ENCODE measurements around the gene GNAO1. TPM values are rescaled to one million over a fixed set of nuclear protein-coding genes. Genes with fewer than 3 reads are reported as not detected.

Gene GNAO1
- polyA plus RNA-seq, 4 donors, result 0.81 to 8.2 (median 3.2) TPM

DNA sequence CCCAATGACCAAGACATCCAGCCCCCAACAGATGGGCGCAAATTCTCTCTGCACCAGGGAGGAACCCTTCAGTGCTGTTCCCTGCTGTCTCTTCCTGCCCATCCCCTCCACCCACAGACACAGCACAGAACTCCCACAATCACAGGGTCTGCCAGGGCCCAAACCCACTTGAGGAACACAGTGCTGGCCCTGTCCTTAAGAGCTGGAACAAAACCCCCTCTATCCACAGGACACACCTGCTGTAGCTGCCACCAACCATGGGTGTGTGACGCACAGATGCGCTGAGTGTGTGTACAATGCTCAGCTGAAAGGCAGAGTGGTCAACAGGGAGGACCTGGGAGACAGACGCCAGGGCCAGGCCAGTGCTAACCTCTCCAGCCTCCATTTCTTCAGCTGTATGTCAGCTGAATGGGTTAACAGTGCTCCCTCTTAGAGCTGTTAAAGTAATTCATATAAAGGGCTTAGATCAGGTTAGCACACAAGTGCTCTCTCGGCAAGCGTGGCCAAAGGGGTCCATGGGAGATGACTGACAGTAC, 172.0 kb downstream of the GNAO1 start:
- Histone ChIP-seq H3K27me3 (ENCODE audit: control insufficient read depth in 3 of 3, insufficient read depth in 3 of 3, low read length in 3 of 3) (no peaks in the 10 kb centered on the region), H3K27ac (ENCODE audit: low read depth in 1 of 3, low read length in 2 of 3) (no peak overlapping the region), H3K36me3 (ENCODE audit: control insufficient read depth in 3 of 3, insufficient read depth in 2 of 3, low read depth in 1 of 3, low read length in 3 of 3) (peaks cover 13 to 66% (median 13%) of the 10 kb centered on the region in 3 donors), H3K9me3 (ENCODE audit: control insufficient read depth in 2 of 2, insufficient read depth in 1 of 2, low read depth in 1 of 2, low read length in 1 of 2) (no peaks in the 10 kb centered on the region), H3K4me1 (ENCODE audit: control insufficient read depth in 3 of 3, insufficient read depth in 2 of 3, low read depth in 1 of 3, low read length in 2 of 3) (no peaks in the 10 kb centered on the region), H3K4me3 (ENCODE audit: low read depth in 1 of 3, low read length in 3 of 3) (no peak overlapping the region)
- DNase-seq (no peak), FAIRE-seq (no peak)
- 95 to 97% (median 95%) methylated on average over 6 of the region's 6 CpGs for WGBS, 3 donors

DNA sequence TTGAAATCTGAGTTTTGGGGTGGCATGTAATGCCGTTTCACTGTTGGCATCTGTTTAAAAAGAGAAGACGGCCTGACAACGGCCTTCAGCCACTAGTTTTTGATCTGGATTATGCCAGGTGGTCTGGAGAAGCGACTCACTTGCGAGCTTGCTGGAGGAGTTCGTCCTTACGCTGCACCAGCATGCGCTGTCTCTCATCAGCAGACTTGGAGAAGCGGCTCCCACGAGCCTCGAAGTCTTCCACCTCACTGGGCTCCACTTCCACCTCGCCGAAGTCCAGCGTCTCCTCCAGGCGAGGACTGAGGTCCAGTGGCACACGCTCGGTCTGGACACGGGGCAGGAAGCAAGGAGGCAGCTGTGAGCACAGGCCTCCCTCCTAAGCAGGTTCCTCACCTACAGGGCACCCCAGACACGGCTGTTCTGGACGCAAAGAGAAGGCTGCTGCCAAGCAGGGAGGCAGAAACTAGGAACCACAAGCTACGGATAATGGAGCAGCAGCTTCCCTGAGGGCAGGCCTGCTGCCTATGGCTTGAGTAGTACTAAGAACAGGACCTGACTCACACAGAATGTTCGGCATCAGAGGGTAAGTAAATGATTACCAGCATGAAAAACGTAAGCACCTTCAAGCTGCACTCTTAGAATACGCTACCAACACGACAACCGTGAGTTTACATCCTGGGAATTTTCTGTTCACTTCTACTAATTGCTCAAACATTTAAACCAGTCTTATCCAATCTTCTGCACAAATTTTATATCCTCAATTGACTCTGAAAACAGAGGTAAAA, 172.7 kb downstream of the GNAO1 start:
- Histone ChIP-seq H3K27ac (ENCODE audit: low read depth in 1 of 3, low read length in 2 of 3) (no peak overlapping the region), H3K36me3 (ENCODE audit: control insufficient read depth in 3 of 3, insufficient read depth in 2 of 3, low read depth in 1 of 3, low read length in 3 of 3) (peaks cover 13 to 69% (median 18%) of the 10 kb centered on the region in 3 donors), H3K27me3 (ENCODE audit: control insufficient read depth in 3 of 3, insufficient read depth in 3 of 3, low read length in 3 of 3) (no peaks in the 10 kb centered on the region), H3K4me1 (ENCODE audit: control insufficient read depth in 3 of 3, insufficient read depth in 2 of 3, low read depth in 1 of 3, low read length in 2 of 3) (no peaks in the 10 kb centered on the region), H3K9me3 (ENCODE audit: control insufficient read depth in 2 of 2, insufficient read depth in 1 of 2, low read depth in 1 of 2, low read length in 1 of 2) (no peaks in the 10 kb centered on the region), H3K4me3 (ENCODE audit: low read depth in 1 of 3, low read length in 3 of 3) (no peak overlapping the region)
- no peak for DNase-seq
- FAIRE-seq, result no peak
- WGBS, 3 donors, result 95 to 96% (median 95%) methylated on average over 26 of the region's 26 CpGs

DNA sequence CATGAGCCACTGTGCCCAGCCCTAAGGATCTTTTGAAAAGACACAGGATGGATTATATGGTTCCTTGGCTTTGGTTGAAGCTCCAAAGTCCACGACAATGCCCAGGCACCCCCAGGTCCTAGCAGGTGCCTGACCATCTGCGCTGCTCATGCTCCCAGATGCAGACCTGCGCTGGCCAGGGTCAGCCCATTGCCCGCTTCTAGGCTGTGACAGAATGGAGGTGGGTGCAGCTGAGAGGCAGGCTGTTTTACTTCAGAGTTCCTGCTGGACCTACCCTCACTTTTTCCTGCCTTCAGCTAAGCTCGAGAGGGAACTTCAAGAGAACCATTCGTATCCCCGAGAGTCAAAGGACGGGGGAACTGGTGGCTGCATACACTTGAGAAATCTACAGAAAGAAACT, 173.6 kb downstream of the GNAO1 start:
- Histone ChIP-seq H3K4me3 (ENCODE audit: low read depth in 1 of 3, low read length in 3 of 3) (no peak overlapping the region), H3K9me3 (ENCODE audit: control insufficient read depth in 2 of 2, insufficient read depth in 1 of 2, low read depth in 1 of 2, low read length in 1 of 2) (no peaks in the 10 kb centered on the region), H3K27me3 (ENCODE audit: control insufficient read depth in 3 of 3, insufficient read depth in 3 of 3, low read length in 3 of 3) (no peaks in the 10 kb centered on the region), H3K4me1 (ENCODE audit: control insufficient read depth in 3 of 3, insufficient read depth in 2 of 3, low read depth in 1 of 3, low read length in 2 of 3) (no peaks in the 10 kb centered on the region), H3K27ac (ENCODE audit: low read depth in 1 of 3, low read length in 2 of 3) (no peak overlapping the region), H3K36me3 (ENCODE audit: control insufficient read depth in 3 of 3, insufficient read depth in 2 of 3, low read depth in 1 of 3, low read length in 3 of 3) (peaks cover 13 to 72% (median 22%) of the 10 kb centered on the region in 3 donors)
- FAIRE-seq (no peak), DNase-seq (no peak)
- 78 to 92% (median 83%) methylated on average over 8 of the region's 8 CpGs for WGBS, 3 donors

DNA sequence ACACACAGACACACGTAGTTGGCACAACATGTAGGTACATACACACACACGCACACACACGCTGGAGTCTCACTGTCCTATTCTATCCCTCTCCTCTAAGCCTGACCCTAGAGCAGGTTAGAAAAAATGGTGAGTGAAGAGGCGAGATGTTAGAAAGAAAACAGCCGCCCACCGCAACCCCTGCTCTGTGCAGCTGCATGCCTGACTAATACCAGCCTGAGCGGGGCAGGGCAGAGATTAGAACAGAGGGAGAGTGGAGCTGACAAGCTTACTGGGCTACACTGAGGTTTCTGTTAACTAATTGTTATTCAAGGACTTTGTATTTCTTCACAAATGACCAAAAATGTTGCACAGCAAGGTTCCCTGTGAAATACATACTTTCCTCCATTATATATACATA, 174.3 kb downstream of the GNAO1 start:
- no peak overlapping the region for H3K27ac ChIP-seq (ENCODE audit: low read depth in 1 of 3, low read length in 2 of 3)
- no peaks in the 10 kb centered on the region for H3K9me3 ChIP-seq (ENCODE audit: control insufficient read depth in 2 of 2, insufficient read depth in 1 of 2, low read depth in 1 of 2, low read length in 1 of 2)
- H3K36me3 ChIP-seq (ENCODE audit: control insufficient read depth in 3 of 3, insufficient read depth in 2 of 3, low read depth in 1 of 3, low read length in 3 of 3), result peaks cover 13 to 66% (median 22%) of the 10 kb centered on the region in 3 donors
- H3K4me1 ChIP-seq (ENCODE audit: control insufficient read depth in 3 of 3, insufficient read depth in 2 of 3, low read depth in 1 of 3, low read length in 2 of 3), result no peaks in the 10 kb centered on the region
- H3K27me3 ChIP-seq (ENCODE audit: control insufficient read depth in 3 of 3, insufficient read depth in 3 of 3, low read length in 3 of 3), result no peaks in the 10 kb centered on the region
- H3K4me3 ChIP-seq (ENCODE audit: low read depth in 1 of 3, low read length in 3 of 3), result no peak overlapping the region
- FAIRE-seq, result no peak
- DNase-seq, result no peak
- WGBS, 3 donors, result 89 to 99% (median 94%) methylated on average over 7 of the region's 7 CpGs

DNA sequence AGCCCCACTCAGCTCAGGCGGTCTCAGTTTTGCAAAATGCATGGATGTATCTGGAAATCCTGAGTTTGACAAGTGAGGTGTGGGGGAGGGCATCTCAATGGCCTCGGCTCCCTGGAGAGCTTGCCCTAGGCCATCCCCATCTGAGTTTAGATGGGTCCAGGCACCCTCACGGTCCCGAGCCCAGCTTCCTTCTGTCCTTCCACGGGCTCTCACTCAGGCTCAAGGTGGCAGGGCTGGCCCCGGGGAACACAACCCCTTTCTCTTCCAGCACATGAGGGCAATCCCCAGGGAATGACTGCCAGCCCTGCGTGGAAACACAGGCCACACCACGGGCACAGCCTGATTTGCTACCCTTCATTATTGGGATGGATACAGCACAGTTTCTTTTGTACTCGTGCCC, 175.7 kb downstream of the GNAO1 start:
- H3K9me3 ChIP-seq (ENCODE audit: control insufficient read depth in 2 of 2, insufficient read depth in 1 of 2, low read depth in 1 of 2, low read length in 1 of 2), result no peaks in the 10 kb centered on the region
- H3K27me3 ChIP-seq (ENCODE audit: control insufficient read depth in 3 of 3, insufficient read depth in 3 of 3, low read length in 3 of 3), result no peaks in the 10 kb centered on the region
- no peaks in the 10 kb centered on the region for H3K4me1 ChIP-seq (ENCODE audit: control insufficient read depth in 3 of 3, insufficient read depth in 2 of 3, low read depth in 1 of 3, low read length in 2 of 3)
- H3K27ac ChIP-seq (ENCODE audit: low read depth in 1 of 3, low read length in 2 of 3), result no peak overlapping the region
- no peak overlapping the region for H3K4me3 ChIP-seq (ENCODE audit: low read depth in 1 of 3, low read length in 3 of 3)
- 95 to 97% (median 95%) methylated on average over 9 of the region's 9 CpGs for WGBS, 3 donors
- DNase-seq (no peak), FAIRE-seq (no peak)
- peaks cover 13 to 62% (median 22%) of the 10 kb centered on the region in 3 donors for H3K36me3 ChIP-seq (ENCODE audit: control insufficient read depth in 3 of 3, insufficient read depth in 2 of 3, low read depth in 1 of 3, low read length in 3 of 3)

DNA sequence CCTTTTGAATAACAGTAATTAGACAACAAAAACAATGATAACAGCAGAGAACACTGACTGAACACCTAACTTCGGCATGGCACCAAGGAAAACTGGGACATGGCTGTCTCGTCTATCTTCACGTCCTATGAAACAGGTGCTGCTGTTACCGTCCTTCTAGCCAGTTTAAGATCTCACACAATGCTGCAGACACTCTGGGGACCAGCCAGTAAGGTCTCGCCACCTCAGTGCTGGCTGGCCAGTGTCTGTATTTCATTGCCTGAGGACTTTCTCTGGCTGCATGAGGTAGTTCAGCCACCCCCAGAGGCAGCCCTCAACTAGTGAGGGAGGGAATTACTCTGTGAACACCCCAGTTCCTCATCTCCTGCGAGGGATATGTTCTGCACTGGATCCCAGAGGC, 176.5 kb downstream of the GNAO1 start:
- no peaks in the 10 kb centered on the region for H3K27me3 ChIP-seq (ENCODE audit: control insufficient read depth in 3 of 3, insufficient read depth in 3 of 3, low read length in 3 of 3)
- H3K4me1 ChIP-seq (ENCODE audit: control insufficient read depth in 3 of 3, insufficient read depth in 2 of 3, low read depth in 1 of 3, low read length in 2 of 3), result no peaks in the 10 kb centered on the region
- H3K36me3 ChIP-seq (ENCODE audit: control insufficient read depth in 3 of 3, insufficient read depth in 2 of 3, low read depth in 1 of 3, low read length in 3 of 3), result peaks cover 13 to 56% (median 22%) of the 10 kb centered on the region in 3 donors
- FAIRE-seq, result no peak
- no peak for DNase-seq
- no peak overlapping the region for H3K27ac ChIP-seq (ENCODE audit: low read depth in 1 of 3, low read length in 2 of 3)
- WGBS, 3 donors, result 92 to 97% (median 95%) methylated on average over 6 of the region's 6 CpGs
- no peak overlapping the region for H3K4me3 ChIP-seq (ENCODE audit: low read depth in 1 of 3, low read length in 3 of 3)
- H3K9me3 ChIP-seq (ENCODE audit: control insufficient read depth in 2 of 2, insufficient read depth in 1 of 2, low read depth in 1 of 2, low read length in 1 of 2), result no peaks in the 10 kb centered on the region

DNA sequence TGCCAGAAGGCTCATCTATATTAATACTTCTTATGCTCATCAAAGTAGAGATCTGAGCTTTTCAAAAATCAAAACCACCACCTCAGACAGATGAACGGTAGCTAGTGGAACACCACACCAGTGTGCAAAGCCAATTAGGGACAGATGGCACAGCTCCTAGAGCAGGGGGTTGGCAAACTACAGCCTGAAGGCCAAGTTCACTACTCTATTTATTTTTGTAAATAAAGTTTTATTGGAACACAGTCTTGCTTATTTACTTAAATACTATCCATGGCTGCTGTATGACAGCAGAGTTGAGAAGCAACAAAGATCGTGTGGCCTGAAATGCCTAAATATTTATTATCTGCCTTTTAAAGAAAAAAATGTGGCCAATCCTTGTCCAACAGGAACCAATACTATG, 177.3 kb downstream of the GNAO1 start:
- Histone ChIP-seq H3K4me1 (ENCODE audit: control insufficient read depth in 3 of 3, insufficient read depth in 2 of 3, low read depth in 1 of 3, low read length in 2 of 3) (no peaks in the 10 kb centered on the region), H3K27me3 (ENCODE audit: control insufficient read depth in 3 of 3, insufficient read depth in 3 of 3, low read length in 3 of 3) (no peaks in the 10 kb centered on the region), H3K27ac (ENCODE audit: low read depth in 1 of 3, low read length in 2 of 3) (no peak overlapping the region), H3K36me3 (ENCODE audit: control insufficient read depth in 3 of 3, insufficient read depth in 2 of 3, low read depth in 1 of 3, low read length in 3 of 3) (peaks cover 13 to 53% (median 18%) of the 10 kb centered on the region in 3 donors), H3K4me3 (ENCODE audit: low read depth in 1 of 3, low read length in 3 of 3) (no peak overlapping the region), H3K9me3 (ENCODE audit: control insufficient read depth in 2 of 2, insufficient read depth in 1 of 2, low read depth in 1 of 2, low read length in 1 of 2) (no peaks in the 10 kb centered on the region)
- no peak for DNase-seq
- no peak for FAIRE-seq
- WGBS, 3 donors, result 90 to 95% (median 94%) methylated on average over 2 of the region's 2 CpGs

DNA sequence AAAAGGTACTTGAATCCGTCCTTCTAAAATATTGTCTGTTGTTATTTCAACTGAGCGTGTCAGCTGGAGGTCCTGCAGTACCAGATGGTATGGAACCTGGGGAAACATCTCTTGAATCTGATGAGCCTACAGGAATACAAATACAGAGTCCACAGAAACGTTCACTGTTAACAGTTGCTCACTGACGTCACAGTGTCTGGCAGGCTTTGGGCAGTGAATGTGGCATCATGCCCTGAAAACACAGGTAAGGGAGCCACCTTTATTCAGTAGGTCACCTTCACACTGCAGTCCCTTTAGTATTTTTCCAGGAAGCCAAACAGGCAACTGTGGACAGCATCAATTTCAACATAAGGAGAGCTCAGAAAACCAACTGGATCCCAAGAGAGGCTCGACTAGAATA, 177.9 kb downstream of the GNAO1 start:
- no peak overlapping the region for H3K27ac ChIP-seq (ENCODE audit: low read depth in 1 of 3, low read length in 2 of 3)
- WGBS, 3 donors, result 87 to 93% (median 88%) methylated on average over 5 of the region's 5 CpGs
- no peaks in the 10 kb centered on the region for H3K27me3 ChIP-seq (ENCODE audit: control insufficient read depth in 3 of 3, insufficient read depth in 3 of 3, low read length in 3 of 3)
- H3K9me3 ChIP-seq (ENCODE audit: control insufficient read depth in 2 of 2, insufficient read depth in 1 of 2, low read depth in 1 of 2, low read length in 1 of 2), result no peaks in the 10 kb centered on the region
- no peak overlapping the region for H3K4me3 ChIP-seq (ENCODE audit: low read depth in 1 of 3, low read length in 3 of 3)
- no peak for DNase-seq
- H3K4me1 ChIP-seq (ENCODE audit: control insufficient read depth in 3 of 3, insufficient read depth in 2 of 3, low read depth in 1 of 3, low read length in 2 of 3), result no peaks in the 10 kb centered on the region
- H3K36me3 ChIP-seq (ENCODE audit: control insufficient read depth in 3 of 3, insufficient read depth in 2 of 3, low read depth in 1 of 3, low read length in 3 of 3), result peaks cover 13 to 51% (median 18%) of the 10 kb centered on the region in 3 donors
- no peak for FAIRE-seq
